ENCODE results near the gene CNOT8. TPM values are rescaled to one million over a fixed set of nuclear protein-coding genes. Genes with fewer than 3 reads are reported as not detected.
A peak's percentile ranks its signal among the peaks of the same experiment; 100 is the strongest.
"Not testable (repeated sequence)": the region's sequence is repeated elsewhere in the genome, so short reads cannot be mapped to it uniquely, and the experiment has no call there.

Gene CNOT8
- 45.0 TPM for total RNA-seq
- long read RNA-seq, transcript CNOT8-214 (6 exons, 923 nt), result minor isoform, 11 of 168 reads
- long read RNA-seq, transcript CNOT8-204 (8 exons, 2,708 nt), result minor isoform, 13 of 168 reads
- long read RNA-seq, transcript CNOT8-202 (7 exons, 2,604 nt), result minor isoform, 30 of 168 reads
- long read RNA-seq, transcript CNOT8-201 (7 exons, 2,528 nt), result major isoform, 58 of 168 reads
- long read RNA-seq, partial matches to known transcripts, result 7 of 168 reads
- long read RNA-seq, other reads (novel, unspliced or antisense), result 45 of 168 reads

DNA sequence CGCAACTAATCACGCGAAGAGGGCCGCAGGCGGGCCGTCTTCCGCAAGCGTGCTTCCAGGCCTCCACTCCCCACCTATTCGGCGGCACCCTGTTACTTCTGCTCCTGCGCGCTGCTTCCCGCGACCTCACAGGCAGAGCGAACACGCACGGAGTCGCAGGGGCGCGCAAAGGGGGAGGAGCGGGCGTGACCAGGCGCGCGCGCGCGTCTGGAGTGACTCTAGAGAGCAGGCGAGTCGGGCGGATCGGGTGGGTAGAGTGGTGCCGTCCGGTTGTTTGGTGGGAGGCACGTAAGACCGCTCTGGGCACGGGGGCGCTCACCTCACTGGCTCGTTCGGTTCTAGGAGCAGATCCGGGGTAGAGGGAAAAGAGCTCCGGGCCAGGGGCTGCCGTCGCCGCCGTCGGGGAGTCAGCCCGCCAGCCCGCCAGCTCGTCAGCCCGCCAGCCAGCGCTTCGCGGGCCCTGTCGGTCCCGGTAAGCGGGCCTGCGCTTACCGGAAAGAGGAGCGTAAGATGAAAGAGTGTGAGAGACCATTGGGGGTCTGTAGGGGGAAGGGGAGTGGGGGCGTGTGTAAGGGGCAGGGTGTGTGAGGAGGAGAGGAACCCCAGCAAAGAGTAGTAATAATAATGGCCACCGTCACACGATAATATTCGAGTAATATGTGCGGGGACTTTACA is at the start of gene CNOT8:
CNOT8 (plus strand) TSS at position 331 of the 675 bp plus-strand sequence. CDS start 4,652 bp downstream, outside the sequence.
- peak; percentile 100 for DNase-seq (ENCODE audit: low spot score)

DNA sequence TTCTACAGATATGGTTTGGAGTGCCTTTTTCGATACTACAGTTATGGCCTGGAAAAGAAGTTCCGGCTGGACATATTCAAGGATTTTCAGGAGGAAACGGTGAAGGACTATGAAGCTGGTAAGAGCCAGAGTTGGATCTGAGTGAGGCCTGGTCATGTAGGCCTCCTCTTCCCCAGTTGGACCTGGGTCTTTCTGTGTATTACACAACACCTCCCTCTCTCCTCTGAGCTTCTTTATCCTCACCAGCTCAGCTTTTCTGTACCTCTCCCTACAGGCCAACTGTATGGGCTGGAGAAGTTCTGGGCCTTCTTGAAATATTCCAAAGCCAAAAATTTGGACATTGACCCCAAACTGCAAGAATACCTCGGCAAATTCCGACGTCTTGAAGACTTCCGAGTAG is 47.2 kb upstream of the CNOT8 start:
- peak; percentile 9 for DNase-seq (ENCODE audit: low spot score)

DNA sequence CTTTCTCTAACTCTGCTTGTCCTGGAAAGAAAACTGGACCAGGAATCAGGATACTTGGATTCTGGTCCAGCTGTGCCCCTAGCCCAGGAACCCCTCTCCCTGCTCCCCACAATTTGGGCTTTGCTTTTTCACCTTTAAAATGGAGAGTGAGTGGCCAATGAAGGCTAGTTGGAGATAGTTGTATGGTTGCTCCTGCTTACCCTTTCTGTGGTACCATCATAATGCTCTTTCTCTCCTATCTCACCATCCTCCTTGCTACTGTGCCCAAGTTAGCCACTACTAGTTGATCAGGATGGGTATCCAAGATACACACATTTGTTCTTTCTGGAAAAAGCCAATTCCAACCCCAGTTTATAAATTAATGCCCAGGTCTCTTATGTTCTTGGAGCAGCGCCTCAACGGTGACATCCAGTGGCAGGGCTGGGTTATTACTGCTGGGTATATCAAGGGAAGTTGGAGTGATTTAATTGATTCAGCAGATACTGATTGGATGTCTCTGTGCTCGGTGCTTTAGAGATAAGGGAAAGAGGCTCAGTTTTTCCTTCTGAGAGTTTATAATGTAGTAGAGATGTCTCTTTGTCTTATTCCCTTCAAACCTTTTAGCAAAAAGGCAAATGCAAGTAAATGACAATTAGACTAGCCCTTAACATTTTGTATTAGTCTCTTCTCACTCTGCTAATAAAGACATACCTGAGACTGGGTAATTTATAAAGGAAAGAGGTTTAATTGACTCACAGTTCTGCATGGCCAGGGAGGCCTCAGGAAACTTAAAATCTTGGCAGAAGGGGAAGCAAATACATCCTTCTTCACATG is 46.6 kb upstream of the CNOT8 start:
- peak; percentile 81 for DNase-seq (ENCODE audit: low spot score)

DNA sequence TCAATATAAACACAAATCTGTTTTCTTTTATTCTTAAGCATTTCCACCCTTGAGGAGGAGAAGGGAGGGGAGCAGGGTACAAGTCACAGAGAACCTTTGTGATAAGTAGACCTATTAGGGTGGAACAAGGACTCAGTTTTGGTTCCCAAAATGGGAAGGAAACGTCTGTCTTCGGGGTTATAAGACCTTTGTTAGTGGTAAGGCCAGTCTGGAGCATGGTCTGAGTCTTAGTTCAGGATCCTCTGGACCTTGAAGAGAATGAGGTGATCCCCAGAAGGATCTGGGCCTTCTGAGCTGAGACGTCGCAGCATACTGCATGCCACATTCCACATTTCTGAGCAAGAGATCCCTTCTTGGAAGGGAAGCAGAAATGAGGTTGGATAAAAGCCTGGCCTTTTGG is 45.3 kb upstream of the CNOT8 start:
- no peak for DNase-seq (ENCODE audit: low spot score)

DNA sequence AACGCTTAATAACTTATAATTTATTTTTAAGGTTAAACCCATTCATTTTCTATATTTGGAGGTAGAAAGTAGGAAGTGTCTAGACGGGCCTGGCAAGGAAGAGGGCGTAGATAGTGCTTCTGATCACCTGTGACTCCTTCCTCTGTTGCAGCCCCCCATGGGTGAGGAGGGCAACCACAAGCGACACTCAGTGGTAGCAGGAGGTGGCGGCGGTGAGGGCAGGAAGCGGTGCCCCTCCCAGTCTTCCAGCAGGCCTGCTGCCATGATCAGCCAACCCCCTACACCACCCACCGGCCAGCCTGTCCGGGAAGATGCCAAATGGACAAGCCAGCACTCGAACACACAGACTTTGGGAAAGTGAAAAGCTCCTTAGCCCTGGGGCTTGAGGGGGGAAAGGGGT is 44.7 kb upstream of the CNOT8 start:
- peak; percentile 62 for DNase-seq (ENCODE audit: low spot score)

DNA sequence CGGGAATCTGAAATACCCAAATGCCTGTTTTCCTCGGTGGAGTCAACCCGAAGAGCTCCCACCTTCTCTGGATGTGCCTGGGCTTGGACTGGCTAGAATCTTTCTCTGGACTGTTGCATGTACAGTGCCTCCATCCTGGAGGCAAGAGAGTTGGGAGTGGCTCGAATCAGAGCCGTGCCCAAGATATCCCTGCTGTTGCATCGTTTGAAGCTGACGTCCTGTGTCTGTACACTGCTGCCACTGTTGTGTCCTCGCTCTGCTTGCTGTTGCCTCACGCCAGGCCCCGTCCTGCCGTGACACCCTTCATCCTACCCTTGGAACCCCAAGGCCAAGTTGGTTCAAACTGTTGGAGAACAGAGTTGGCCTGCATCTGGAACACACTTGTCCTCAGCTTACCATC is 43.4 kb upstream of the CNOT8 start:
- peak; percentile 35 for DNase-seq (ENCODE audit: low spot score)

DNA sequence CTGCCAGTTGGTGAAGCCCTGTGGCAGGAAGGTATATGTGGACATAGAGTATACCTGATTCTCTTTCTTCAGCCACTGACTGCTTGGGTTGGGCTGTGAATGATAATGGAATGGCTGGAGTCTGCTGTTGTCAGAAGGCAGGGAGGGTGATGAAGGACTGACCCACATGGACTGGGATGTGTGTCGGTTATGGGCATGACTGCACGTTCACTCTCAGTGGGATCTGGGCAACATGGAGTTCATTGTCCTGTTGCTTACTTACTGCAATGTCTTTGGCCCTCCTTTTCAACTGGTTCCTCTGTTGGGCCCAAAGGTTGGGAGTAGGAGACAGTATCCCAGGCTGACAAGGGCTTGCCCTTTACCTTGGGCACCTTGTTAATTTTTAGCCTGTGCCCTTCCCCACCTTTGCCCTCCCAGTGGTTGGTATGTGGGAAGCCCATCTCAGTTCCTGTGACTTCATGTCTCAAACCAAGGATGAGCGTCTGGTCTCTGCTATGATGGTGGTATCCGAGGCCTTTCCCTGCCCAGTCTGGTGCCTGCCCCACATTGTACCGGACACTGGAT is 42.7 kb upstream of the CNOT8 start:
- DNase-seq (ENCODE audit: low spot score), result peak; percentile 55

DNA sequence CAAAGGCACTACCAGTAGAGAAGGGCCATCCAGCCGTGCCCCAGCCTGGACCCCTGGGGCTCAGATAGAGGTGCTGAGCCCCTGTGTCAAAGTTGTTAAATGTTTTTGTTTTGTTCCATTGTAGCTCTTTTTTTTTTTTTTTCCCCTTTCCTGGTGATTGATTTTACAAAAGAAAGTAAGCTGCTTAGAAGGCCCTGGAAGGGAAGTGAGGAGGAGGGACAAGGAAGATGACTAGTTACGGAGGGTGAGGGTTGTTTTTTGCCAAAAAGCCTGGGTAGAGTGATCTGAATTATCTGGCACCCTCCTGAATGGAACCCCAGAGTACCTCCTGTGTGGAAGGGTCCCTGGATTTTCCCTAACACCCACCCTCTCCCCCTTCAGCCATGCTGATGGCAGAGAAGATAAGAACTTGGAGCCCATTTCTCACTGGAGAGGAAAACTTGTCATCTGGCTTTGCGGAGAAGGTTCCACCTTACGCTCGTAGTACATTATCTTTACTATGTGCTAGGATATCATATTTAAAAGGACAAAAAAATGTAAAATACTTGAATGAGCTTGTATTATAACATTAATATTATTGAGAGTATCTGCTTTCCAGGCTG is 41.4 kb upstream of the CNOT8 start:
- DNase-seq (ENCODE audit: low spot score), result peak; percentile 16

DNA sequence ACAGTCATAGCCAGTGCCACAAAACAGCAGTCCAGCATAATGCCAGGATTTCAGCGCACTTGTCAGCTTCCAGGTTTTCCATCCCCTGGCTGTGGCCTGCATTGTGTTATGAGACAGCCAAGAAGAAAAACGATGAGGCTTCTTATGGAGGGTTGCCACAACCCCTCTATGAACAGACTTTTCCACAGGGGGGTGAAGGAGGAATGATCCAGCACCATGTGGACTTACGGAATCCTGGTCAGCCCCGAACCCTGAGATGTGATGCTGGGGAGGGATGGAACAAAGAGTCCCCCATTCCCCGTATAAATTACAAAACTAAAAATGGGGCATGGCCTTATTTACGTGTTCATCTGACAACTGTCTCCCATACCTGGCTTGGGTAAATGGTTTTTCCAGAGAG is 40.6 kb upstream of the CNOT8 start:
- DNase-seq (ENCODE audit: low spot score), result no peak

DNA sequence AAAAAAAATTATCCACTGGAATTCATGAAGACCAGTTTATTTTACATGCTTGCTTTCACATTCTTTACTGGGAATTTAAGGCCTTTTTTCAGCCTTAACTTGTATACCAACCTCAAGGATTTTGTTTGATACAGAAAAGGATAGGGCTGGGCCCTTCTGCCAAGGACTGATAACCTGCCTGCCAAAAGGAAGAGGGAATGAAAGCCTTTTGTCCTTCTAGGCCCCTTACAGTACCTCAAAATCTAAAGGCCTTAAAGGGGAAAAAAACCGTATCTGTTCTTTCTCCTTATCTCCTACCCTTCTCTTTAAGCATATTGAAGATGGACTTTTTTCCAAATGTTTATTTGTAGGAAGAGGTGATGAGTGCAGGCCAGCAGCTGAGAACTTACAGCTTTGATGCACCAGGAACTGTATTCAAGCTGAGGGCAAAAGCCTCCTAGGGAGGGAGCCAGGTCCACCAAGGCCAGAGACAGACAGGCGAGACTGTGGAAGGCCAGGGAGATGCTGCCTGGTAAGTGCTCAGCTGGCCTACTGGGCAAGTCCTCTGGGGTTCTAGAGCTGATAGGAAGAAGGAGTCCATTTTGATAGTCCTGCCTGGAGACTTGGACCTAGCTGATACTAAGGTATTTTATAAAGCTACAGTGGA is 39.8 kb upstream of the CNOT8 start:
- no peak for DNase-seq (ENCODE audit: low spot score)

DNA sequence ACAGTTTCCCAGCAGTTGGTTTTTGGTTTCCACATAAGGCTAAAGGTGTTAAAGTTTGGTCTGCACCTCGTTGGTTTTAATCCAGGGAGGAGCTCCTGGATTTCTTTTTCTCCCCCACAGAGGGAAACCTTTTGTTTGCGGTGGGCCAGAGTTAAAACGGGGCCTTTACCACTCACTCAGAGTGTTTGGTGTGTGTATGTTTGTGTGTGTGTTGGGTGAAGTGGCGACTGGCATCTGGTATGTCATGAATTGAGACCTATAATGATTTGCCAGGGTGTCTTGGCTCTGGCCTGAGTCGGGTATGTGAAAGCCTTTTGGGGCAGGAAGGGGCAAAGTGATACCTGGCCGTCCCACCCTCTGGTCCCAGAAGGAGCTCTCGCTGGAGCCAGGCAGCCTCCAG is 38.9 kb upstream of the CNOT8 start:
- DNase-seq (ENCODE audit: low spot score), result no peak

DNA sequence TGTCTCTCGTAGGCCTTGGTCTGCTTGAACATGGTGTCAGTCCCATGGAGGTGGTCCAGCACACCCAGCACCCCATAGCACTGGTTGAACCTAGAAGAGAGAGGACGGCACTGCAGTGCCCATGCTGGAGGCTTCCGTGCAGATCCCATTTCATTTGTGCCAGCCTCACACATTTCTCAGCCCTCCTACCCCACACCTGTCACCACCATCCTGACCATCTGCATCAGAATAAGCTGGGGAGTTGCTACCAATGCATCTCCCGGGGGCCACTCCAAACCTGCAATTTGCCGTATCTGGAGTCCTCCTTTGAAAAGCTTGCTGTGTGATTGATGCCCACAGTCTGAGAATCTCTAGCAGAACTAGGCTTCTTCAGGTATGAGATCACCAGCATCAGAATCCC is 38.0 kb upstream of the CNOT8 start:
- no peak for DNase-seq (ENCODE audit: low spot score)

DNA sequence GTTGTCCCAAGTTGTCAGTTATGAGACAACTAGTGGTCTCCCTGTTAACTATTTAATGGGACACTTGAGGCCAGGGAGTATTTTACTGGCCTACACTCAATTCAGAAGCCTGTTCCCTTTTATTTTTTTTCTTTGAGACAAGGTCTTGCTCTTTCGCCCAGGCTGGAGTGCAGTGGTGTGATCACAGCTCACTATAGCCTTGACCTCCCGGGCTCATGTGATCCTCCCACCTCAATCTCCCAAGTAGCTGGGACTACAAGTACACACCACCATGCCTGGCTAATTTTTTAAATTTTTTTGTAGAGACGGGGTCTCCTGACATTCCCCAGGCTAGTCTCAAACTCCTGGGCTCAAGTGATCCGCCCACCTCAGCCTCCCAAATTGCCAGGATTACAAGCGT is 35.5 kb upstream of the CNOT8 start:
- not testable (repeated sequence) for DNase-seq (ENCODE audit: low spot score)

DNA sequence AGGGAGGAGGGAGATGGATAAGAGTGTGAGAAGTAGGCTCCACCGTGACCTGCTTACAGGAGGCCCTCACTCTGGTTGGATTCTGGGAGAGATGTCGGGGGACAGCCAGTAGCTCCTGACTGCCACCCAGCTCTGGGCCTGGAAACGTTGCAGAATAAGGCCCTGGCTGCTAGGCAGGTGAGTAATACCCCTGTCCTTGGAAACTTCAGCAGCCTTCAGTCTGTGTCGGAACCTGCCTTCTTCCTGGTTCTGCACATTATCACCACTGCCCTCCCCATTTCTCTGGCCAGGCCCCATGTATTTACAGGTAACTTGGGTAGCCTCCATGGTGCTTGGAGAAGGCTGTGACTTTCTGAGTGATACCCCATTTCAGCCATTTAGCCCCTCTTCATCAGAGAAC is 34.8 kb upstream of the CNOT8 start:
- no peak for DNase-seq (ENCODE audit: low spot score)

DNA sequence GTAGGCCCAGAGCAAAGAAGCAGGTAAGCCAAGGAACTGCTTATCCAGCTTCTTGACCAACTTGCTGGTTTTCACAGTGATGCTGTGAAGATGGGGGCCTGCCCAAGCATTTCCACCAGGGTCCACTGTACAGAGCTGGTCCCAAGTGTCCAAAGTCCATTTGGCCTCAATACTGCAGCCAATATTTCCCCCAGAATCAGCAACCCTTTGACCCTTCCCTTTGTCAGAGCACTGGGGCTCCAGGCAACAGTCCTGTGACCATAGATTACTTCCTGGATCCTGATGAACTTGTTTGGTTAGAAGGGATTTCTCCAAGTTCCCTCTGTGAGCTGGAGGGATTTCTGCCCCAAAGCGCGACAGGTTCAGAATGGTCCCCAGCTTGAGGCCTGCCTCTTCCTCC is 34.4 kb upstream of the CNOT8 start:
- DNase-seq (ENCODE audit: low spot score), result no peak

DNA sequence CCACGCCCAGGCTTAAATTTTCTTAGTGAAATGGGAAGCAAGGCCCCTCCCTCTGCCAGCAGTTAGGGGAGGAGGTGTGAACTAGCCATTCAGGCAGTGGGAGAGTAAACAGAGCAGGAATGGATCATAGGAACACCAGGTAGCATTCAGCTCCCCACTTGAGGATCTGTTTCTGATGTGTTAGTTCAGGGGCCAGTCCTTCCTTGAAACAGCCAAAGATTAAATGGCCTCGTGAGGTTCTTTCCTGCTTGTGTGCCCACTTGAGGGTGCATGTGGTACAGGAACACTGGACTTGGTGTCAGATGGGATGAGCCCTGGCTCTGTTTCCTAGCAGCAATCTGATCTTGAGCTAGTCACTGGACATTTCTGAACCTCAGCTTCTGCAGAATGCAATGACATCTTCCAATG is 29.2 kb upstream of the CNOT8 start:
- no peak for DNase-seq (ENCODE audit: low spot score)

DNA sequence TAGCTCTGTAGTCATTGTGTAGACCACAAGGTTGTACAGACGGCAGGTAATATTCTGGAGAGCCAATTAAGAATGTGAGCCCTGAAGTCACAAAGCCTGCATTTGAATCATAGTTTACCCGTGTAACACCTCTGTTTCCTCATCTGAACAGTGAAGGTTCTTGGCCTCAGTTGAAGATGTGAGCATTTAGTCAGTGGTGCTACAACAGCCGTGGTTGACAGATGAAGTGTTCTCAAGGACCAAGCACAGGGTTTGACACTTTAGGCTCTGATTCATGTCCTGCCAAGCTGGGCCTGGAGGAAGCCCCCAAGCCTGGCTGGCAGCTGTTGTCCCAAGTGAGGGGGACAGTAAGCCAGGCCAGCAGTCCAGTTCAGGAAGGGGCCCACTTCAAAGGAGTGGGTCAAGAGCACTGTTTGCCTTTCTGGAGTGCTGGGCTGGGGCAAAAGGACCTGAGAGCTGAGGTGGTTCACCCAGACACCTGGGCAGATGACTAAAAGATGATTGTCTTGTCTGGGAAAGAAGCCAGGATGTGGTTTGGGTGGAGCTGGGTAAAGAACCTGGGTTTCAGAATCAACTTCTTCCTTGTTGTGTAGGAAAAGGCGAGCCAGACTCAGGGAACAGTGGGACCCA is 28.7 kb upstream of the CNOT8 start:
- DNase-seq (ENCODE audit: low spot score), result no peak

DNA sequence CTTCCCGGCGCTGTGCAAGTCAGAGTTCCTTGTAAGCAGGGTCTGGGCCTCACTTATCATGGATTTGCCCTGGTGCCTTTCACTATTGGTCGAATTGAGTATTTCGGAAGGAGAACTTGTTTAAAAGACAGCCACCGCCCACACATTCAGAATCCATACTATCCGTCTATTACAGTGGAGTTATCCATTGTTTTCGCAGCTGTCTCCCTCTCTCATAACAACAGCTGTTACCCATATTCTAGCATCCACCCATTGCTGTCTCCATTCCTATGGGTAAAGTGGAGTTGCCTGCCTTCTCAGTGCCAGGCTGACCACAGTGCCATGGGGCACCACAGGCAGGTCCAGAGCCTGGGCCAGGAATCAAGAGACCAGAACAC is 28.2 kb upstream of the CNOT8 start:
- no peak for DNase-seq (ENCODE audit: low spot score)

DNA sequence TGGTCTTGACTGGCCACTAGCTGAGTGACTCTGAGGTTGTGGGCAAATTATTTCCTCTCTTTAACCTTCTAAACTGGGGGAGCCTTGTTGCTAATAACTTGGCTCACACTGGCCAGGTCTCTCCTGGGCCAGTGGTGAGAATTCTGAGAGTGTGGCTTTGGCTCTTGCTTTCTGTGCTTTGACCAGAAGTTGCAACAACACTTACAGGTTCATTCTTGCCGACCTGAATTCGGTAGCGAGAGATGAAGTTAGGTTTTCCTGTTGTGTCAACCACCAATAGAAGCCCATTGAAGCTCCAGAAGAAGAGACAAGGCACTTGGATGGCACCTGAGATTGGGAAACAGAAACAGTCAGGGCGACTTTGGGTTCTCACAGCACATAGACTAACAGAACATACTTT is 27.8 kb upstream of the CNOT8 start:
- DNase-seq (ENCODE audit: low spot score), result no peak

DNA sequence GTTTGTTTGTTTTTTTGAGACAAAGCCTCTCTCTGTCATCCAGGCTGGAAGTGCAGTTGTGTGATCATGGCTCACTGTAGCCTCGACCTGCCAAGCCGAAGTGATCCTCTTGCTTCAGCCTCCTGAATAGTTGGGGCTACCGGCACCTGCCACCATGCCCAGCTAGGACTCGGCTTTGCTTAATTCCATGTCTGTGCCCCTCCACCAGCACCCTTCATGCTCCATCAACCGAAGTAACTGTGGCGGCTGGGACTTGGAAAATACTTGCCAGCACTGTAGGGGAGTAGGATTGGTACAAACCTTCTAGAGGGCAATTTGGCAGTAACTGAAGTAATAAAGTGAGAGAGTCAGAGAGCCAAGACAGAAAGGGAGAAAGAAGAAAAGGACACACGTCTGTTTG is 27.0 kb upstream of the CNOT8 start:
- DNase-seq (ENCODE audit: low spot score), result no peak

DNA sequence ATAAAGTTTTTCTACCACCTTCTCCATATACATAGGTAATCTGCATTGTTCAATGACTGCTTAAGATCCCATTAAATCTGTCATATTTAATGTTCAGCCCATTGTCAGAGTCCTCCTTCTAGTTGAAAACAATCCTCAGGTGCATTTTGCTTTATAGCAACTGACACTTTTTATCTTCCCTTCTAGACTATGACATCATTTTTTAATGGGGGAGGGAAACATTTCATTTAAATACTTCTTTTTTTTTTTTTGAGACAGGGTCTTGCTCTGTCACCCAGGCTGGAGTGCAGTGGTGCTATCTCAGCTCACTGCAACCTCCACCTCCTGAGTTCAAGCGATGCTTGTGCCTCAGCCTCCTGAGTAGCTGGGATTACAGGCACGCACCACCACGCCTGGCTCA is 25.6 kb upstream of the CNOT8 start:
- DNase-seq (ENCODE audit: low spot score), result not testable (repeated sequence)
